Uterus (tissue), 4 donors: ENCODE results near the gene CHST3. TPM values are rescaled to one million over a fixed set of nuclear protein-coding genes. Genes with fewer than 3 reads are reported as not detected.

Experiments used
- DNase-seq, 2 donors: peaks; one replicate each; pipeline ENCODE4 v3.0.0-alpha.2; 2019 to 2020
- H3K27ac ChIP-seq, 2 donors: fragments of 200-600 bp; sonication (generic); 1 replicate in 1 of 2; 2 replicates in 1 of 2; pipeline ENCODE4 v1.5.1; 2016 to 2018
- H3K27me3 ChIP-seq, 2 donors: fragments of 200-600 bp; sonication (generic); one replicate each; pipeline ENCODE4 v1.5.1; 2018 to 2019; ENCODE audit warnings: control low read depth in 1 of 2
- H3K36me3 ChIP-seq, 2 donors: fragments of 200-600 bp; sonication (generic); one replicate each; pipeline ENCODE4 v1.5.1; 2019; ENCODE audit warnings: control low read depth in 1 of 2
- H3K4me1 ChIP-seq, 2 donors: fragments of 200-600 bp; sonication (generic); one replicate each; pipeline ENCODE4 v1.5.1; 2018 to 2019; ENCODE audit warnings: control low read depth in 1 of 2
- H3K4me3 ChIP-seq, 2 donors: fragments of 200-600 bp; sonication (generic); 1 replicate in 1 of 2; 2 replicates in 1 of 2; pipeline ENCODE4 v1.5.1; 2018 to 2019; ENCODE audit warnings: mild to moderate bottlenecking in 1 of 2
- H3K9me3 ChIP-seq, 2 donors: fragments of 200-600 bp; sonication (generic); one replicate each; pipeline ENCODE4 v1.5.1; 2019; ENCODE audit warnings: control low read depth in 1 of 2
- CTCF ChIP-seq, 4 experiments: fragments of 200-600 bp in 2 of 4; fragments of 450-650 bp in 2 of 4; sonication (generic) in 2 of 4; IDR thresholded peaks; one replicate each; pipeline ENCODE4 v1.5.1; 2016 to 2019; ENCODE audit warnings: antibody characterized with exemption in 4 of 4, mild to moderate bottlenecking in 2 of 4, moderate library complexity in 1 of 4
- POLR2A ChIP-seq, 2 donors: fragments of 450-650 bp; IDR thresholded peaks; one replicate each; pipeline ENCODE4 v1.6.1; 2016; ENCODE audit warnings: antibody characterized with exemption in 2 of 2, mild to moderate bottlenecking in 1 of 2, moderate library complexity in 1 of 2
- intact Hi-C: fragments of 100-400 bp; cut with DNase I; formaldehyde crosslinking; loops from one replicate; pipeline ENCODE4 v1.15.1; 2023; ENCODE audit warnings: low total_unique reads
- total RNA-seq, 4 donors: library from RNA; depleted of rRNA in 3 of 4; stranded (reverse); fragments of >200 nt in 3 of 4; gene quantifications; one replicate each; pipeline versions ENCODE4 v1.1.0 to v1.2.4, GENCODE V29; 2014 to 2023
- donor health status: DM: yes; HTN: yes; CAD: no.

The CHST3 gene
- total RNA-seq, 4 donors from 2014 or later: 12.3 to 44.7 (median 28.1) TPM

- intact Hi-C loops: no loop called here
- H3K4me3 ChIP-seq: no peak overlapping the region
- H3K36me3 ChIP-seq: no peaks in the 10 kb centered on the region
- no peaks in the 10 kb centered on the region for H3K27me3 ChIP-seq
- TF ChIP-seq POLR2A (IDR thresholded peaks at IDR 0.05): no peak
- no peak for TF ChIP-seq CTCF (IDR thresholded peaks at IDR 0.05)
- H3K9me3 ChIP-seq: no peaks in the 10 kb centered on the region
- DNase-seq: no peak
- no peaks in the 10 kb centered on the region for H3K4me1 ChIP-seq
- no peak overlapping the region for H3K27ac ChIP-seq
Observed at GRCh38 chr10:72061491-72061890, 97.3 kb downstream of the CHST3 start.

- no peaks in the 10 kb centered on the region for H3K27me3 ChIP-seq
- intact Hi-C loops: no loop called here
- H3K27ac ChIP-seq: no peak overlapping the region
- no peaks in the 10 kb centered on the region for H3K36me3 ChIP-seq
- H3K4me3 ChIP-seq: no peak overlapping the region
- TF ChIP-seq POLR2A (IDR thresholded peaks at IDR 0.05) (no peak), CTCF (IDR thresholded peaks at IDR 0.05) (no peak)
- H3K4me1 ChIP-seq: no peaks in the 10 kb centered on the region
- no peaks in the 10 kb centered on the region for H3K9me3 ChIP-seq
- DNase-seq: no peak
Observed at GRCh38 chr10:72061930-72062329, 97.7 kb downstream of the CHST3 start.

- intact Hi-C loops: no loop called here
Observed at GRCh38 chr10:72062382-72062781, 98.2 kb downstream of the CHST3 start.

More at GRCh38 chr10:72062382-72062781, 98.2 kb downstream of the CHST3 start:
- no peak overlapping the region for H3K27ac ChIP-seq
- no peak overlapping the region for H3K4me3 ChIP-seq
- H3K27me3 ChIP-seq: no peaks in the 10 kb centered on the region
- TF ChIP-seq POLR2A (IDR thresholded peaks at IDR 0.05): no peak
- no peak for TF ChIP-seq CTCF (IDR thresholded peaks at IDR 0.05)
- no peaks in the 10 kb centered on the region for H3K36me3 ChIP-seq
- H3K4me1 ChIP-seq: no peaks in the 10 kb centered on the region
- H3K9me3 ChIP-seq: no peaks in the 10 kb centered on the region
- DNase-seq: no peak

Other genes with a start within 250 kb of the CHST3 start
- gene C10orf105, start 244.6 kb upstream of the CHST3 start, total RNA-seq: 1 to 10 TPM in 1 of 4 donors, under 1 TPM in 1, not detected in 2; 0.07 to 1.2 TPM
- gene VSIR, start 190.9 kb upstream of the CHST3 start, total RNA-seq: 100 to 1,000 TPM in 1 of 4 donors, 10 to 100 TPM in 3; 18.9 to 127 (median 36.7) TPM
- 100 to 1,000 TPM; 603 to 903 (median 759) TPM for gene PSAP, start 113.1 kb upstream of the CHST3 start, total RNA-seq
- gene SPOCK2, start 124.2 kb downstream of the CHST3 start, total RNA-seq: 10 to 100 TPM in 1 of 4 donors, 1 to 10 TPM in 3; 1.8 to 18.7 (median 4.5) TPM